22Rv1 (cell line): ENCODE results near the gene MGAT1.

Experiments
- H3K27ac ChIP-seq: fragments of 450-650 bp; 2 replicates; pipeline ENCODE4 v1.5.1; 2017
- CTCF ChIP-seq: fragments of 450-650 bp; IDR thresholded peaks from 2 replicates; pipeline ENCODE4 v1.5.1; 2017; ENCODE audit warnings: mild to moderate bottlenecking
- ZFX ChIP-seq: fragments of 450-650 bp; IDR thresholded peaks from 2 replicates; pipeline ENCODE4 v1.6.1; 2017; ENCODE audit warnings: antibody characterized with exemption, borderline replicate concordance

The MGAT1 gene

GRCh38 chr5:180807654-180808414 is 5.2 kb upstream of the MGAT1 start:
- H3K27ac ChIP-seq = peak overlapping the region; percentile 99
- TF ChIP-seq ZFX = no peak
- no peak for TF ChIP-seq CTCF

GRCh38 chr5:180807046-180807445 is 4.4 kb upstream of the MGAT1 start:
- peak overlapping the region; percentile 99; the same call in 1 of the 2 replicates for H3K27ac ChIP-seq
- TF ChIP-seq ZFX (no peak), CTCF (no peak)

- TF ChIP-seq CTCF = no peak
- no peak for TF ChIP-seq ZFX
- no peak overlapping the region; the same call in 1 of the 2 replicates for H3K27ac ChIP-seq
Measured at GRCh38 chr5:180806351-180807011, 3.9 kb upstream of the MGAT1 start.

GRCh38 chr5:180804129-180804618 is 1.6 kb upstream of the MGAT1 start:
- TF ChIP-seq ZFX (no peak), CTCF (no peak)
- H3K27ac ChIP-seq = no peak overlapping the region

GRCh38 chr5:180803181-180804128 is 849 bp upstream of the MGAT1 start:
- TF ChIP-seq CTCF (no peak), ZFX (no peak)

GRCh38 chr5:180801596-180802324 is 846 bp downstream of the MGAT1 start:
- TF ChIP-seq ZFX (no peak), CTCF (no peak)
- H3K27ac ChIP-seq = peak overlapping the region; percentile 81

More at GRCh38 chr5:180803181-180804128, 849 bp upstream of the MGAT1 start:
- peak overlapping the region; percentile 81 for H3K27ac ChIP-seq
